GM19035 (cell line): ENCODE results near the gene TMEM170B.

Source experiments
- ATAC-seq: cut with Tn5 transposase; IDR thresholded peaks from one replicate; pipeline ENCODE4 v1.9.1; 2021; ENCODE audit not compliant: unreplicated experiment

Gene TMEM170B

GRCh38 chr6:11580686-11581405 is 43.3 kb downstream of the TMEM170B start:
- ATAC-seq = no peak

DNA sequence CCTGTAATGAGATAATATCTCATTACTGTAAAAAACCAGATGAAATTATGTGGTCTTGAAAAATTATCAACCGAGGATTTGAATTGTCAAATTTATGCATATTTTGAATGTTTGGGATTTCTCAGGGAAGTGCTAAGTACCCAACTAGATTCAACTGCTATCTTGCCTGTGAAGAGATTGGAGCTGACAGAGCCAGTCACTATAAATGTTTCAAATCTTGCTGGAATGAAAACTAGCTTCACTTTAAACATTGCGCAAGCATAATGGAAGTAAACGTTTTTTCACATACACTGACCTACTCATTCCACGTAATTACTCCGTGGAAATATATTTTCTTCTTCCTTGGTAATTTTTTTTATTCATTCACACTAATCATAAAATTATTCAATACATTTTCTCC is 46.7 kb downstream of the TMEM170B start:
- no peak for ATAC-seq

DNA sequence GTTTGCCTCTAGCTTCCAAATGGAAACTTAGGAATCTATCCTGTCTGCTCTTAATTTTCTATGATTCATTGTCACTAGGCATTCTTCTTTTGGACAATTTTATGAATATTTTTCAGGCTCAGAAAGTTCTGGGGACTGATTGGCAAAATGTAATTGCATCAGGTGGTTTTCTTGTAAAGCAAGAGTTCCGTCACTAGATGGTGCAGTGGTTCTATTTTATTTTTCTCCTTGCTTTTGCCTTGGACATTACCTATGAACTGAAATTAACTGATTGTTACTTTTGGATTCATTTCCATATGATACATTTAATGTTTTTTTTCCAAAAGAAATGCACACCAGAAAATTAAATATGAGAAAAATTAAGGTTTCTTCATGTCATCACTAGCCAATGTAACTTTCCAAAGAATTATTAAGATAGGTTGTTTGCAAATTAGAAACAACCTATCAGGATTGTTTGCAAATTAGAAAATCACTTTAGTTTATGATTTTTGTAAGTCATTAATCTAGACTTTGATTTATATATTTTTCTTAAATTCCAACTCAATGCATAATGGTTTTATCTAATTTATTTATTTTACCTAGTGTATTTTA is 48.0 kb downstream of the TMEM170B start:
- ATAC-seq = no peak

GRCh38 chr6:11586117-11586516 is 48.6 kb downstream of the TMEM170B start:
- ATAC-seq = no peak

GRCh38 chr6:11586536-11586935 is 49.0 kb downstream of the TMEM170B start:
- no peak for ATAC-seq

GRCh38 chr6:11589261-11589660 is 51.7 kb downstream of the TMEM170B start:
- ATAC-seq = no peak

GRCh38 chr6:11592294-11592906 is 54.9 kb downstream of the TMEM170B start:
- no peak for ATAC-seq

DNA sequence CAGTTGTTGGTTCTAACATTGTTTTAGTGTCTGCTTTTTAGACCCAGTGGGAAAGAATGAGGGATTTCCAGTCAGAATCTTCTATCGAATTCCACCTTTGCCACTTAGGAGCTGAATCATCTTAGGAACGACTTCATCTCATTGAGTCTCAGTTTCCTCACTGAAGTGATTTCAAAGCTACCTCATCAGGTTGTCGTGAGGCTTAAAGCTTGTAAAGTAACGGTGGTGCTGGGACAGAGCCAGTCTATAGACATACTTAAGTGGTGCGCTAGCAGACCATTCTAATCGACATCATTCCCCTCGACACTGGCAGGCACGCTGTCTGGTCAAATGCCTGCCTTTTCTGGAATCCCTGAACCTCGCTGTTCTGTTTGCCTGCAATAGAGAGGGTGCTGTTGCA is 55.5 kb downstream of the TMEM170B start:
- no peak for ATAC-seq

DNA sequence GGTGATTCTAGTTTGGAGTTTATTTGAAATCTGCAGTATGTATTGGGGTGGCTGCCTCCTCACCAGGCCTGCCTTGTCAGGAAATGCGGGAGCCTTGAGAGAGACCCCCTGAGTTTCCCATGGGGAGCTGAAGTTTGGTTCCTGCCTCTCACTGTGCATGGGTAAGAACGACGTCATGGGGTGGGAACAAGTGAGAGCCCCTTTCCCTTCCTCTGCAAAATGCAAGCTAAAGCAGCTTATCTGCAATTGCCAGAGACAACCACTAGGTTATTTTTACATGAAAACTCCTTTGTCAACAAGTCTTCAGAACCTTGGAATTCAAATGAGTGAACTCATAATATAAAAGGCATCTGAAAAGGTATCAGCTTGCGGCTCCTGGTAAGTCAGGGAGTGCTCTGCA is 58.4 kb downstream of the TMEM170B start:
- ATAC-seq = no peak

DNA sequence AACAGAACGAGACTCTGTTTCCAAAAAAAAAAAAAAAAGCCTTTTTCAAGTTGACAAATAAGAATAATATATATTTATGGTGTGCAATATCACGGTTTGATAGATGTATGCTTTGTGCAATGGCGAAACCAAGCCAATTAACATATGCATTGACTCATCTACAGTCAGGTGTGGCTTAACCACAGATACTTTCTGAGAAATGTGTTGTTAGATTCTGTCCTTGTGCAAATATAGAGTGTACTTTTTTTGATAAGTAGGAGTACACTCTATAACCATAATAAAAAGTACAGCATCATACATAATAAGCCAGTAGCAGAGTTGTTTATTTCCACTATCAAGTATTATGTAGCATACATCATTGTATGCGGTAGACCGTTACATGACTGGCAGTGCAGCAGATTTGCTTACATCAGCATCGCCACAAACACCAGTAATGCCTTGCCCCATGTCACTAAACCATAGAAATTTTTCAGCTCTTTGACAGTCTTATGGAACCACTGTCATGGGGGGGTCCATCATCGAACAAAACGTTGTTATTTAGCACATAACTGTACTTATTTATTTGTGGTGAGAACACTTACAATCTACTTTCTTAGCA is 59.2 kb downstream of the TMEM170B start:
- no peak for ATAC-seq

GRCh38 chr6:11598687-11599086 is 61.1 kb downstream of the TMEM170B start:
- ATAC-seq = no peak

DNA sequence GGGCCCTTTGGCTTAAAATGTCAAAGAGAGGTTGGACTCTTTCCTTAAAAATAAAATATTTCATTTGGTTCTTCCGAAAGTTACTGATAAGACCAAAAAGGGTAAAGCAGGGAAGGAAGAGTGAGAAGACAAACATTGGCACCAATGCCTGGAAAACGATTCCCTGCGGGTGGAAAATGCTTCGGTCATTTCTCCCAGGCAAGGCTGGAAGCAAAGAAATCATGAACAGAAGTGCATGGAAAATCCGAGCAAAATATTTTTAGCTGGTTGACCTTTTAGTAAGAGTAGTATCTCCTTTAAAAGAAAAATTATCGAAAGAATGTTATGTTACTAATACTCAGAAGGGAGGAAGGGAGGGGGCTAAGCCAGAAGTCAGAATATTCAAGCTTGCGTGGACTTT is 62.7 kb downstream of the TMEM170B start:
- no peak for ATAC-seq

DNA sequence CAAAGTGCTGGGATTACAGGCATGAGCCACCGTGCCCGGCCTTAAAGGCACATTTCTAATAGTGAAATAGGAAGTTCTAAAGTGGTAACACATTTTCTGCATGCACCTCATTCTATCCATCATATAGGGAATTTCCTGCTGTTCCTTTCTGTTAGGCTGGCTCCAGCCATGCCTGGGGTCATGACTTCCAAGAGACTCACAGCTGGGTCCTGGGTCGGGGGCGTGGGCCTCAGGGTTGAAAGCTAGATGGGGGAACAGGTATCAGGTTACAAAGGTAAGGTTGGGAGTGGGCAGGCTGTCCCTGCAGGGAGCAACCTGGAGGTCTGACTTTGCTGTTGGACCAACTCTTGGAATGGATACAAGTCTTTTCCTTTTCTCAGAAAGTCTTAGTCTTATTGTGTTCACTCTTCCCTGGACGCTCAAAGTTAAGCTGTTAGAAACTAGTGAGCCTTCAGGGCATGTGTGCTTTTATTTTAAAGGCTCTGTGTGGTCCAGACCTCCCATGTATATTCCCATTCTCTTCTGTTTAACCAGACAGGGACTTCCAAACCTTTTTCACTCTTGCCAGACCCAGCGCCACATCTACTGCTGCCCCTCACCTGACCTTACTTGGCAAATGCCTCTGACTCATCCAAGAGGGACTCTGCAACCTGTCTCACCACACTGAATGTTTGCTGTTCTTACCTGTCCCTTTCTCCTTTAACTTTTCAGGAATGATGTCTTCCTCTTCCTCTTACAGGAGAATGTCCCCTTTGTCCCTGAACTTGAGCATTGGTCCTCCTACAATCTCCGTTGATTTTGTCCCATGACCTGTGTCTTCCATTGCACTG is 64.4 kb downstream of the TMEM170B start:
- no peak for ATAC-seq

- ATAC-seq = no peak
These were observed 66.7 kb downstream of the TMEM170B start for GRCh38 chr6:11604215-11604614.

- ATAC-seq = no peak
These were observed 67.4 kb downstream of the TMEM170B start for GRCh38 chr6:11604836-11605506.

- no peak for ATAC-seq
These were observed 68.0 kb downstream of the TMEM170B start for GRCh38 chr6:11605507-11605905.

DNA sequence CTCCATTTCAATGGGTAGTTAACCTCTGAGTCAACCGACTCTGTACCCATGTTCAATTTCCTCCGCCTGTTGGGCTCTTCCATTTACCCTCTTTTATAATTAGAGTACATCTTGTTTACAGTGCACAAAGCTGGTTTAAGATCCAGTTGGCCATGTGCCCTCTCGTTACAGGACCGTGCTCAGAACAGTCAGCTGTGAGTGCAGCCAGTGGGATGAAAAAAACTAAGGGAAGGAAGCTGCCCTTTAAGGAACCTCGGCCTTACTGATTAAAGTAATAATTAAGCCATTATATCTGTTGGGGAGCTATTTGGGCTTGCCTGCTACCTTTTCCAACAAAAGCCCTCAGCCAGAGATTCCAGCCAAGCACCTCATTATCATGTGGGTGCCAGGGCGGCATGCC is 68.8 kb downstream of the TMEM170B start:
- no peak for ATAC-seq

- ATAC-seq = no peak
These were observed 69.8 kb downstream of the TMEM170B start for GRCh38 chr6:11607383-11607782.

DNA sequence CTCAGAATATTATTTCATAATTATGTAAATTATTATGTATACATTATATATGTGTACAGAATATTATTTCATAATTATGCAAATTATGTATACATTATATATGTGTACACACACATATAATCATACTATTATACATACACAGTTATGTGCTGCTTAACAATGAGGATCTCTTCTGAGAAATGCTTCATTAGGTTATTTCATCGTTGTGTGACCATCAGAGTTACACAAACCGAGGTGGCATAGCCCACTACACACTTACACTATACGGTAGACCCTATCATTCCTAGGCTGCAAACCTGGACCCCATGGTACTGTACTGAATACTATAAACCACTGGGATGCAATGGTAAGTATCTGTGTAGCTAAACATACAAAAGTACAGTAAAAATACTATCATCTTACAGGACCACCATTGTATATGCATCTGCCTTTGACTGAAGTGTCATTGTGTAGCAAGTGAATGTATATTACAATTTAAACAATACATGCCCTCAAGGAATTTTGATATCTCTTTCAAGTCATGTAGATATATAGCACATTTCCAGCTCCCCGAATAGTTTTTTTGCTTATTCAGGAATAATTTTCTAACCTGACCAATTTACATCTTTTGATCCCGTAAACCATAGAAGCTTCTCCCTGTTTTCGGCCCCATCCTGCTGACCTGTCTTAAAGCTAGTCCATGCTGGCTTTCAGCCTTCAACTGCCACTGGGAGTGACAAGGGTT is 71.2 kb downstream of the TMEM170B start:
- no peak for ATAC-seq
